ENCODE measurements around the gene ARHGAP26.
A peak's percentile ranks its signal among the peaks of the same experiment; 100 is the strongest.

ARHGAP26 gene

DNA sequence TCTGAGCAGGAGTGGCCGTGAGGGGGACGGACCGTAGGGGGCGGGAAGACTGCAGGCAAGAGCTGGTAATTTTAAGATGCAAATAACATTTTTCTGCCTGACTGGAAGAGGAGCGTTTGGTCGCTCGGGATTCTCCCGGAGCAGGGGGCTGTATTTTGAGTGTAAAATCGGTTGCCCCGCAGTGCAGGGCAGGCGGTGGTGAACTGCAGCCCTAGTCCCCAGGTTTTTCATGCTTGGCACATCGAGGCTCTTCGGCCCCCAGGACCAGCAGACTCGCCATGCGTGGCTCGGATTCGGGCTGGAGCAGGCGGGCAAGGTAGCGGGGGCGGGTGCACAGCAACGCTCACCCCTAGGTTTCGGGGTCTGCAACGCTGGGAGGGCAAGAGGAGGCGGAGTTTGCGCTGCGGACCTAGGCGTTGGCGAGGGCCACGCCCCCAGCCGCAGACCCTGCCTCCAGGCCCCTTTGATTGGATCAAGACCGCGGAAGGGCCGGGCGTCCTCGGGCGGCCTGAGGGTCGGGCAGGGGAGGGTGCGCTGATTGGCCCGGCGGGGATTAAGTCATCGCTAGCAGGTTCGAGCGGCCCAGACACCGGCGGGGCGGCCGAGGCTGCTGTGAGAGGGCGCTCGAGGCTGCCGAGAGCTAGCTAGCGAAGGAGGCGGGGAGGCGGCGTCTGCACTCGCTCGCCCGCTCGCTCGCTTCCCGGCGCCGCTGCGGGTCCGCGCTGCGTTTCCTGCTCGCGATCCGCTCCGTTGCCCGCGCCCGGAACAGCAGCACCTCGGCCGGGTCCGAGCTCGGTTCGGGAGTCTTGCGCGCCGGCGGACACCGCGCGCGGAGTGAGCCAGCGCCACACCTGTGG, at the start of gene ARHGAP26:
TSS of gene ARHGAP26 (plus strand) at position 585 of the 857 bp plus-strand sequence. CDS start 385 bp downstream, outside the sequence.
- peak; percentile 89 to 94 for DNase-seq (ENCODE audit: low read depth in 2 of 2)

DNA sequence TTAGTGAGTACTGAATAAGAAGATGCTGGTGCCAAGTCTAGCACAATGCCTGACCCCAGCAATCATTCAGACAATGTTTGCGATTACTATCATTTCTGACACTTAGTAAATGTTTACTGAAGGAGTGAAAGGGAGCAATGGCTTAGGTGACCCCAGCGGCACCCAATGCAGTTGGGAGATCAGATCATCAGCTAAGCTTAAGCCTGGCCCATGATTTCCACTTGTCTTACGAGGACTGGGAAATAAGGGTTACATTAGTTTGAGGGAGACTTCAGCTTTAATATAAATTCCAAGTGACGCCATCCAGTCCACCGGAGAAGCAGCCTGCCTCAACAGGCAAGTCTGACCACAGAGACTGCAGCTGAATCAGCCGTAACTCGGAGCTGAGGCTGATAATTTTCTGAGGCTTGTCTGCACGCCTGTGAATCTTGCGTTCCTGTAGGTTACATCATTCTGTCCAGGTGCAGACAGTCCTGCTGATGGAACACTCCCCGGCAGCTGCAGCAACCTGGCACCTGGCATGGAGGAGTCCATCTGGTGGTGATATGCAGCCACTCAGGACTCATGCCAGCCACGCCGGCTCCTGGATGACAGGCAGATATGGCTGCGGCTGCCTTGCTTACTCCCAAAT, 49.4 kb upstream of the ARHGAP26 start:
- DNase-seq (ENCODE audit: low read depth in 2 of 2) = no peak

DNA sequence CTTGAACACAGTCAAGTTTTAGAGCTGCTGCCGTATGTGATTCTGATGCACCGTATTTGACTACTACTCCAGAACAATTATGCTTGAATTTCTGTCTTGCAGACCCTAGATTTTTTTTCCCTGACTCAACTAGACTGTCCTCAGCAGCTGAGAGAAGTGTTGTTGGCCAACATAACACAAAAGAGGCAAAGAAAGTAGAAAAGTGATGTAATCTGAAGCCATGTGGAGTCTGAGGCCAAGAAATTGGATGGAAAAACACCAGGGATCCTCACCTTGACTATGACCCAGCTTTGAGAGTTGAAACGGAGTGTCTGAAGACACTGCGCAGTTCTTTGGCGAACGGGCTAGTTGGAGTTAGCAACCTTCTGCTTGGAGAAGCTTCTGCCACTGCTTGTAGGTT, 48.0 kb upstream of the ARHGAP26 start:
- no peak for DNase-seq (ENCODE audit: low read depth in 2 of 2)

DNA sequence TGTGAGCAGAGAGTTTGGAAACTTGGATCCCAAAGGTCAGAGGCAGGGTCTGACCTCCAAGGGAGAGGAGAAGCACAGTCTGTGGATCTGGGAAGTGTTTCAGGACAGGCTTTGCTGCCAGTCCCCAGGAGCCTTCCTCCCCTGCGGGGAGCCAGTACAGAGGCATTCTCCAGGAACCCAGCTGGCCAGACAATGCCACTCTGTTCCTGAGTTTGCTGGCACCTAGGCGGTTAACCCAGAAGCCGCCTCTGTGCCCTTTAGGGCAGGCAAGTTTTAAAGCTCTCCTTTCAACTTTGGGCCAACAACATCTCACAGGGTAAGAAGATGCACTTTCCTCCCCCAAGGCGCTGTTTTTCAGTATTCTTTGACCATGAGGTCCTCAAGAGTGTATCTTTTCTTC, 47.3 kb upstream of the ARHGAP26 start:
- no peak for DNase-seq (ENCODE audit: low read depth in 2 of 2)

GRCh38 chr5:142724821-142725220, 45.4 kb upstream of the ARHGAP26 start:
- DNase-seq (ENCODE audit: low read depth in 2 of 2) = no peak

GRCh38 chr5:142725231-142726187, 44.7 kb upstream of the ARHGAP26 start:
- no peak for DNase-seq (ENCODE audit: low read depth in 2 of 2)

GRCh38 chr5:142726188-142726731, 43.9 kb upstream of the ARHGAP26 start:
- no peak for DNase-seq (ENCODE audit: low read depth in 2 of 2)

GRCh38 chr5:142727735-142728047, 42.5 kb upstream of the ARHGAP26 start:
- no peak for DNase-seq (ENCODE audit: low read depth in 2 of 2)

DNA sequence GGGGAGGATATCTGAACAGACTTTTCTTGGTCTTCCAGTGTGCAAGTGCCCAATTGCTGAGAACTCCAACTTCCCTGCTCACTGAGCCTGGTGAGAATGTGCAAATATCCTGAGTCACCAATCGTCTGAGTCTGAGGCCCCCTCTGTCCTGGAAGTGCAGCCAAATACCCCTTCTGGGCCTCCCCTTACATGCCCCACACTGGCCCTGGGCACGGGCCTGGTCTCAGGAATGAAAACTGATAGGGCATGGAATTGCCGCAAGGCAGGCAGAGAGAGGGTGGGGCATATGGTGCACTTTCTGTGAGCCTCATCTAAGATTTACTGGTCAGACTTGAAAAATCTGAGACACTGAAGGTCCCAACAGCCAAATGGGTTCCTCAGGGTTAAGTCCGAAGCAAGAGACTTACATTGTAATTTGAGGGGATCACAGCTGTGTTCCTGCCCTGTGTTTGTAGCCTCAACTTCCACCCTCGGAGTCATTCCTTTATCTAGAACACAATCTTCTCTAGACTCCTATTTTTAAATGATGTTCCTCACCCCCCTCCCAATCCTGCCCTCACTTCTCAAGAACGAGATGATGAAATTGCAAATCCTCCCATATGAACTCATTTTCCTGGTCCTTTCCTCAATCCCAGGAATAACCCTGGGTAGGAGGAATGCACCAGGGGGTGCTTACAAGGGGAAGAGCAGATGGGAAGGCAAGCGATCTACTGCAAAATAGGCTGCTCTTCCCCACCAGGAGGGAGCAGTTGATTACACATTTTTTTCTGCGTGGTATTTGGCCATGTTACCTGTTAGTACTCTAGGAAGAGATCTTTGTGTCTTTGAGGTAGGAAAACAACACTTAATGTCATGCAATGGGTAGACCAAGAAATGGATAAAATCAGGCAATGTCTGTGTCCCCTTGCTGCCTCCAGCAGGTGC, 34.6 kb upstream of the ARHGAP26 start:
- DNase-seq (ENCODE audit: low read depth in 2 of 2) = no peak

- no peak for DNase-seq (ENCODE audit: low read depth in 2 of 2)
Measured at GRCh38 chr5:142736247-142736632, 33.9 kb upstream of the ARHGAP26 start.

- no peak for DNase-seq (ENCODE audit: low read depth in 2 of 2)
Measured at GRCh38 chr5:142737179-142737578, 33.0 kb upstream of the ARHGAP26 start.

- no peak for DNase-seq (ENCODE audit: low read depth in 2 of 2)
Measured at GRCh38 chr5:142740474-142741242, 29.5 kb upstream of the ARHGAP26 start.

GRCh38 chr5:142743592-142744441, 26.4 kb upstream of the ARHGAP26 start:
- DNase-seq (ENCODE audit: low read depth in 2 of 2) = no peak

DNA sequence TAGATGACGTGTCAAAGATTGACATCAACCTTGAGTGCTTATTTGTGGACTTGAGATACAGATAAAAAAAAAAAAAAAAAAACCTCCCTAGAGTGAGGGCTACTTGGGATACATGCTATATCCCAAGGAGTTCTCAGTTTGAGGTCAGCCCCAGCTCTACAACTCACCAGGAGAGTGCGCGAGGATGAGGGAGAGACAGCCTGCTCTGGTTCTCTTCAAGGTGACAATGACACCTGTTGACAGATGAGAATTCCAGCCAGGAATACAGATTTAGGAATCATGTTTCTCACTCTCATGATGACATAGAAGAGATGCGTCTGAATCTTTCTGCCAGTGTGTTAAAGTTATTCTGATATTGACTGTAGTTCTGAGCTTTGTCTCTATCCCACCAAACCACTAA, 24.9 kb upstream of the ARHGAP26 start:
- DNase-seq (ENCODE audit: low read depth in 2 of 2) = no peak

GRCh38 chr5:142746532-142747433, 23.4 kb upstream of the ARHGAP26 start:
- DNase-seq (ENCODE audit: low read depth in 2 of 2) = no peak

- DNase-seq (ENCODE audit: low read depth in 2 of 2) = no peak
Measured at GRCh38 chr5:142748132-142748531, 22.0 kb upstream of the ARHGAP26 start.

- DNase-seq (ENCODE audit: low read depth in 2 of 2) = peak; percentile 21 to 24
Measured at GRCh38 chr5:142748568-142749249, 21.5 kb upstream of the ARHGAP26 start.

Measured in stimulated activated CD8-positive, alpha-beta memory T cell treated with anti-CD3 and anti-CD28 coated beads, Interleukin-7, amount 100 ng/mL, for 4 hours (primary cell).